A549 (cell line): ENCODE measurements around the gene PYGO2. TPM values are rescaled to one million over a fixed set of nuclear protein-coding genes. Genes with fewer than 3 reads are reported as not detected.

Experiments
- ATAC-seq, 2 experiments: fragments of 200-7000 bp in 1 of 2; fragments of >200 bp in 1 of 2; cut with Nextera tagmentation in 1 of 2; cut with Tn5 transposase in 1 of 2; 3 replicates each; pipeline versions ENCODE4 v1.8.0 to v1.9.1; 2018 to 2020; ENCODE audit warnings: mild to moderate bottlenecking in 1 of 2, moderate library complexity in 1 of 2
- CTCF ChIA-PET: fragments of 300-600 bp; sonication (Branson Sonifier 250); formaldehyde crosslinking; extraction: SDS; loops from one replicate; lab custom pipeline; 2021; ENCODE audit warnings: antibody characterized with exemption, inconsistent platforms; lab: Yijun Ruan, JAX
- POLR2A ChIA-PET: fragments of 350-600 bp; formaldehyde crosslinking; extraction: SDS; loops from one replicate; lab custom pipeline; 2021; ENCODE audit warnings: antibody characterized with exemption, inconsistent platforms; lab: Yijun Ruan, JAX
- DNase-seq, 2 experiments: peaks; one replicate each; pipeline versions ENCODE4 v3.0.0 to v3.0.0-alpha.2; 2011 to 2016; ENCODE audit warnings: low read depth in 1 of 2, low spot score in 1 of 2
- FAIRE-seq: peaks from 2 replicates; lab custom pipeline; 2011; peaks lifted over from hg19 to GRCh38; lab: Jason Lieb, UNC
- H3K27ac ChIP-seq, 2 experiments: fragments of >200 bp; sonication (Bioruptor Twin); formaldehyde crosslinking; 3 replicates each; pipeline ENCODE4 v1.5.1; 2016 to 2017
- H3K4me1 ChIP-seq: fragments of >200 bp; sonication (Bioruptor Twin); formaldehyde crosslinking; 3 replicates; pipeline ENCODE4 v1.6.1; 2016
- H3K4me2 ChIP-seq: fragments of >200 bp; sonication (Bioruptor Twin); formaldehyde crosslinking; 3 replicates; pipeline ENCODE4 v1.6.1; 2016
- H3K4me3 ChIP-seq: fragments of >200 bp; sonication (Bioruptor Twin); formaldehyde crosslinking; 3 replicates; pipeline ENCODE4 v1.5.1; 2016
- H3K9me3 ChIP-seq: fragments of >200 bp; sonication (Bioruptor Twin); formaldehyde crosslinking; 3 replicates; pipeline ENCODE4 v1.6.1; 2016
- ATOH8 ChIP-seq: fragments of 250-450 bp; sonication (Bioruptor Pico); IDR thresholded peaks from 2 replicates; pipeline ENCODE4 v1.5.0; 2020; ENCODE audit warnings: low read depth, mild to moderate bottlenecking, moderate library complexity
- BCL3 ChIP-seq: fragments of >200 bp; sonication (Bioruptor Twin); formaldehyde crosslinking; IDR thresholded peaks from 3 replicates; pipeline ENCODE4 v1.6.1; 2016
- BHLHE40 ChIP-seq: IDR thresholded peaks from 2 replicates; pipeline ENCODE4 v1.6.1; 2012; ENCODE audit warnings: low read depth, low read length, inconsistent platforms
- CBX8 ChIP-seq: fragments of 200-600 bp; sonication (generic); IDR thresholded peaks from 2 replicates; pipeline ENCODE4 v1.6.1; 2016
- CEBPB ChIP-seq, 2 experiments: fragments of >200 bp in 1 of 2; sonication (Bioruptor Twin) in 1 of 2; formaldehyde crosslinking in 1 of 2; IDR thresholded peaks; 2 replicates each; pipeline ENCODE4 v1.6.1; 2012 to 2016
- E2F6 ChIP-seq: IDR thresholded peaks from 2 replicates; pipeline ENCODE4 v1.6.1; 2012; ENCODE audit warnings: low read depth, borderline replicate concordance
- EHF ChIP-seq: fragments of 250-450 bp; sonication (Bioruptor Pico); IDR thresholded peaks from 2 replicates; pipeline ENCODE4 v1.5.0; 2020; ENCODE audit warnings: mild to moderate bottlenecking
- EHMT2 ChIP-seq: fragments of 200-600 bp; sonication (generic); IDR thresholded peaks from 2 replicates; pipeline ENCODE4 v1.6.1; 2016; ENCODE audit warnings: antibody characterized with exemption, low read depth, mild to moderate bottlenecking, moderate library complexity
- EP300 ChIP-seq, 2 experiments: fragments of >200 bp; sonication (Bioruptor Twin); formaldehyde crosslinking; IDR thresholded peaks; 2 replicates in 1 of 2; 3 replicates in 1 of 2; pipeline ENCODE4 v1.6.1; 2016 to 2017
- ESRRA ChIP-seq: fragments of 150-350 bp; IDR thresholded peaks from 2 replicates; pipeline ENCODE4 v1.6.1; 2014; ENCODE audit warnings: mild to moderate bottlenecking, low read length, borderline replicate concordance
- FOSB ChIP-seq: fragments of 250-450 bp; sonication (Bioruptor Pico); IDR thresholded peaks from 2 replicates; pipeline ENCODE4 v1.5.0; 2020; ENCODE audit warnings: mild to moderate bottlenecking, moderate library complexity
- GATA3 ChIP-seq: IDR thresholded peaks from 2 replicates; pipeline ENCODE4 v1.6.1; 2012; ENCODE audit warnings: borderline replicate concordance
- HES2 ChIP-seq: fragments of >200 bp; sonication (Bioruptor Twin); formaldehyde crosslinking; IDR thresholded peaks from 2 replicates; pipeline ENCODE4 v1.6.1; 2016
- HEYL ChIP-seq: fragments of 250-450 bp; sonication (Bioruptor Pico); IDR thresholded peaks from 2 replicates; pipeline ENCODE4 v1.8.0; 2021; ENCODE audit warnings: mild to moderate bottlenecking, moderate library complexity
- HOXA7 ChIP-seq: fragments of 250-450 bp; sonication (Bioruptor Pico); IDR thresholded peaks from 2 replicates; pipeline ENCODE4 v1.5.0; 2020; ENCODE audit warnings: mild to moderate bottlenecking, moderate library complexity
- HOXB13 ChIP-seq: fragments of 250-450 bp; sonication (Bioruptor Pico); IDR thresholded peaks from 2 replicates; pipeline ENCODE4 v1.5.0; 2020; ENCODE audit warnings: low read depth, mild to moderate bottlenecking, moderate library complexity
- HOXB5 ChIP-seq: fragments of 250-450 bp; sonication (Bioruptor Pico); IDR thresholded peaks from 2 replicates; pipeline ENCODE4 v1.5.0; 2020; ENCODE audit warnings: mild to moderate bottlenecking, moderate library complexity
- JUN ChIP-seq, 2 experiments: fragments of >200 bp; sonication (Bioruptor Twin); formaldehyde crosslinking; IDR thresholded peaks; 2 replicates in 1 of 2; 3 replicates in 1 of 2; pipeline ENCODE4 v1.6.1; 2016 to 2017
- KDM1A ChIP-seq: fragments of 200-600 bp; sonication (generic); IDR thresholded peaks from 2 replicates; pipeline ENCODE4 v1.6.1; 2016; ENCODE audit warnings: low read depth, mild to moderate bottlenecking
- KDM5A ChIP-seq: fragments of 200-600 bp; sonication (generic); IDR thresholded peaks from 2 replicates; pipeline ENCODE4 v1.6.1; 2016; ENCODE audit warnings: antibody characterized with exemption, mild to moderate bottlenecking
- MAFK ChIP-seq: fragments of 450-650 bp; IDR thresholded peaks from 2 replicates; pipeline ENCODE4 v1.6.1; 2014; ENCODE audit not compliant: partially characterized antibody
- MAX ChIP-seq: IDR thresholded peaks from 2 replicates; pipeline ENCODE4 v1.6.1; 2012
- MAZ ChIP-seq: fragments of 150-350 bp; IDR thresholded peaks from 2 replicates; pipeline ENCODE4 v1.6.1; 2014; ENCODE audit warnings: antibody characterized with exemption, low read depth, low read length, borderline replicate concordance
- MYC ChIP-seq: IDR thresholded peaks from 2 replicates; pipeline ENCODE4 v1.6.1; 2012; ENCODE audit warnings: mild to moderate bottlenecking, inconsistent platforms, low read length, improper control_type of control experiment, borderline replicate concordance
- NFE2L2 ChIP-seq: fragments of 150-350 bp; conservative IDR thresholded peaks from 2 replicates; pipeline ENCODE4 v1.6.1; 2014; ENCODE audit warnings: low read length
- PBX3 ChIP-seq: IDR thresholded peaks from 2 replicates; pipeline ENCODE4 v1.6.1; 2012
- PHF8 ChIP-seq: fragments of 200-600 bp; sonication (generic); IDR thresholded peaks from 2 replicates; pipeline ENCODE4 v1.6.1; 2016; ENCODE audit warnings: low read depth, mild to moderate bottlenecking, antibody characterized with exemption, moderate library complexity, borderline replicate concordance
- POLR2AphosphoS2 ChIP-seq: conservative IDR thresholded peaks from 2 replicates; pipeline ENCODE4 v1.6.1; 2012; ENCODE audit warnings: low read length, improper control_type of control experiment, inconsistent platforms
- RAD21 ChIP-seq, 2 experiments: fragments of >200 bp in 1 of 2; sonication (Bioruptor Twin) in 1 of 2; formaldehyde crosslinking in 1 of 2; IDR thresholded peaks in 1 of 2; conservative IDR thresholded peaks in 1 of 2; 2 replicates in 1 of 2; 3 replicates in 1 of 2; pipeline ENCODE4 v1.6.1; 2012 to 2018; ENCODE audit warnings: inconsistent platforms in 1 of 2
- RARB ChIP-seq: fragments of 250-450 bp; sonication (Bioruptor Pico); IDR thresholded peaks from 2 replicates; pipeline ENCODE4 v1.8.0; 2021; ENCODE audit warnings: mild to moderate bottlenecking, moderate library complexity
- RCOR1 ChIP-seq: fragments of 150-350 bp; IDR thresholded peaks from 2 replicates; pipeline ENCODE4 v1.6.1; 2014; ENCODE audit warnings: antibody characterized with exemption, low read length, low read depth
- TFCP2L1 ChIP-seq: fragments of 250-450 bp; sonication (Bioruptor Pico); IDR thresholded peaks from 2 replicates; pipeline ENCODE4 v1.5.0; 2021; ENCODE audit warnings: mild to moderate bottlenecking
- USF2 ChIP-seq: fragments of 450-650 bp; IDR thresholded peaks from 2 replicates; pipeline ENCODE4 v1.6.1; 2014; ENCODE audit warnings: antibody characterized with exemption
- ZC3H11A ChIP-seq: fragments of 450-650 bp; IDR thresholded peaks from 2 replicates; pipeline ENCODE4 v1.6.1; 2014; ENCODE audit warnings: antibody characterized with exemption, mild to moderate bottlenecking
- ZSCAN20 ChIP-seq: fragments of 250-450 bp; sonication (Bioruptor Pico); IDR thresholded peaks from 2 replicates; pipeline ENCODE4 v1.8.0; 2022; ENCODE audit warnings: mild to moderate bottlenecking, moderate library complexity
- WGBS: methylation state at CpG from one replicate; pipeline ENCODE4 v1.1.6; 2017; ENCODE audit errors: missing lambda C conversion rate; 5-methylcytosine and 5-hydroxymethylcytosine counted together
- polyA plus RNA-seq, 4 experiments: library from polyadenylated mRNA; depleted of rRNA in 3 of 4; stranded (reverse); fragments of >200 nt; fragmentation: RNase III in 1 of 4; extraction: RNeasy Plus Mini Kit Qiagen cat#74134 plus additional on column Dnase treatment in 1 of 4; gene quantifications; 2 replicates in 3 of 4; 3 replicates in 1 of 4; pipeline ENCODE4 v1.2.3, GENCODE V29; 2011 to 2017

PYGO2 gene
- polyA plus RNA-seq, 2 of the 4 experiments (the other 2 are of a cell fraction), result 18.3 to 24.6 TPM

GRCh38 chr1:154972517-154973343 lies 11.1 kb upstream of the PYGO2 start:
- H3K4me2 ChIP-seq, result peak overlapping the region; percentile 99
- ATAC-seq, result peak; percentile 20 to 48
- peaks cover 47% of the 10 kb centered on the region for H3K4me1 ChIP-seq
- ChIA-PET POLR2A (interaction anchor here (0.6 to 6.3 kb wide), 15 partner anchors 11 to 239 kb away, joined by 3 to 91 read pairs (median 11); partner anchors contain the start of genes ADAM15, FLAD1, LENEP and PBXIP1), CTCF (interaction anchor here (0.7 to 2.2 kb wide), 2 partner anchors 112 to 119 kb away, joined by 3 to 7 read pairs; no protein-coding TSS in a partner anchor)
- FAIRE-seq, result no peak
- no peaks in the 10 kb centered on the region for H3K9me3 ChIP-seq
- peak overlapping the region; percentile 65 for H3K4me3 ChIP-seq
- WGBS, result 2% methylated on average over 18 of the region's 18 CpGs
- peak; percentile 85 to 97 for DNase-seq
- H3K27ac ChIP-seq, result peak overlapping the region; percentile 98 to 100
- TF ChIP-seq EP300 (IDR thresholded peaks at IDR 0.05), result peak in 1 of 2 experiments; percentile 74; a peak in 2 of 5 replicates
- TF ChIP-seq PBX3, result 0 out of 2 replicates have a peak, but pooled peaks have one; percentile 39
- peak in 1 of 2 experiments; percentile 83; a peak in 4 of 5 replicates for TF ChIP-seq JUN (IDR thresholded peaks at IDR 0.05)
- TF ChIP-seq HOXB13 (CRISPR knock-in tag), result 0 out of 2 replicates have a peak, but pooled peaks have one; percentile 38
- TF ChIP-seq RARB (CRISPR knock-in tag), result peak; percentile 69
- no peak for TF ChIP-seq ATOH8 (CRISPR knock-in tag)
- no peak for TF ChIP-seq RAD21 (conservative IDR thresholded peaks at IDR 0.05 in 1 of 2, IDR thresholded peaks at IDR 0.05 in 1 of 2)
- TF ChIP-seq HOXA7 (CRISPR knock-in tag), result peak; percentile 91; the same call in 1 of the 2 replicates
- TF ChIP-seq GATA3, result peak; percentile 51; the same call in 1 of the 2 replicates
- no peak for TF ChIP-seq CBX8
- no peak for TF ChIP-seq EHMT2
- peak; percentile 90 for TF ChIP-seq MAX
- TF ChIP-seq NFE2L2, result no peak
- TF ChIP-seq CEBPB (IDR thresholded peaks at IDR 0.05), result peak; percentile 60 to 90; a peak in 3 of 4 replicates
- no peak for TF ChIP-seq EHF (CRISPR knock-in tag)
- TF ChIP-seq BHLHE40, result no peak
- no peak for TF ChIP-seq HES2
- peak; percentile 80; the same call in 1 of the 2 replicates for TF ChIP-seq FOSB
- TF ChIP-seq POLR2AphosphoS2, result 0 out of 2 replicates have a peak, but pooled peaks have one; percentile 6
- 0 out of 2 replicates have a peak, but pooled peaks have one; percentile 29 for TF ChIP-seq PHF8
- TF ChIP-seq KDM5A, result no peak
- 0 out of 2 replicates have a peak, but pooled peaks have one; percentile 25 for TF ChIP-seq MAZ
- no peak for TF ChIP-seq HOXB5 (CRISPR knock-in tag)
- TF ChIP-seq HEYL (CRISPR knock-in tag), result no peak
- no peak for TF ChIP-seq MAFK
- no peak for TF ChIP-seq USF2
- TF ChIP-seq RCOR1, result no peak
- peak; percentile 96 for TF ChIP-seq E2F6
- peak; percentile 23; the same call in 1 of the 2 replicates for TF ChIP-seq TFCP2L1 (CRISPR knock-in tag)
- peak; percentile 23; the same call in 1 of the 3 replicates for TF ChIP-seq BCL3
- TF ChIP-seq ZC3H11A, result no peak
- no peak for TF ChIP-seq ZSCAN20 (CRISPR knock-in tag)
- no peak for TF ChIP-seq MYC
- TF ChIP-seq ESRRA, result no peak
- TF ChIP-seq KDM1A, result no peak
